Gastrocnemius medialis (tissue), 4 donors: Measurements from ENCODE around the gene GCNT3. TPM values are rescaled to one million over a fixed set of nuclear protein-coding genes. Genes with fewer than 3 reads are reported as not detected.

Experiments used
- ATAC-seq, 2 donors: fragments of 150-250 bp; one replicate each; pipeline ENCODE4 v1.9.1; 2016
- DNase-seq, 2 donors: peaks; one replicate each; pipeline ENCODE4 v3.0.0-alpha.2; 2019
- H3K27ac ChIP-seq, 4 donors: fragments of 200-600 bp; sonication (generic); 1 replicate in 1 of 4; 2 replicates in 3 of 4; pipeline ENCODE4 v1.5.1; 2016 to 2018; ENCODE audit warnings: mild to moderate bottlenecking in 2 of 4, moderate library complexity in 1 of 4
- H3K27me3 ChIP-seq, 3 donors: fragments of 200-600 bp; sonication (generic) in 2 of 3; 1 replicate in 1 of 3; 2 replicates in 2 of 3; pipeline versions ENCODE4 v1.5.1 to v1.6.0; 2016 to 2019; ENCODE audit warnings: mild to moderate bottlenecking in 1 of 3, moderate library complexity in 1 of 3
- H3K36me3 ChIP-seq, 2 donors: fragments of 200-600 bp; sonication (generic) in 1 of 2; one replicate each; pipeline ENCODE4 v1.5.1; 2017 to 2018
- H3K4me1 ChIP-seq, 2 donors: fragments of 200-600 bp; sonication (generic) in 1 of 2; one replicate each; pipeline ENCODE4 v1.5.1; 2016 to 2017; ENCODE audit warnings: mild to moderate bottlenecking in 2 of 2
- H3K4me3 ChIP-seq, 4 donors: fragments of 200-600 bp; sonication (generic) in 3 of 4; 1 replicate in 1 of 4; 2 replicates in 3 of 4; pipeline ENCODE4 v1.5.1; 2016 to 2019; ENCODE audit warnings: mild to moderate bottlenecking in 2 of 4
- H3K9me3 ChIP-seq, 3 donors: fragments of 200-600 bp; sonication (generic) in 2 of 3; 1 replicate in 1 of 3; 2 replicates in 2 of 3; pipeline ENCODE4 v1.5.1; 2016 to 2019
- POLR2A ChIP-seq, 2 donors: fragments of 450-650 bp; IDR thresholded peaks; one replicate each; pipeline ENCODE4 v1.6.1; 2017; ENCODE audit warnings: antibody characterized with exemption in 2 of 2, mild to moderate bottlenecking in 2 of 2, moderate library complexity in 2 of 2
- in situ Hi-C, 4 donors: fragments of 200-750 bp; cut with MboI; loops; one replicate each; pipeline versions ENCODE4 v1.15.0 to v1.8.0; 2017; ENCODE audit warnings: low sequenced_read_pairs in 4 of 4
- intact Hi-C: fragments of 100-400 bp; cut with DNase I; formaldehyde crosslinking; loops from one replicate; pipeline ENCODE4 v1.15.1; 2023; ENCODE audit warnings: low total_unique reads
- total RNA-seq, 4 donors: library from RNA; depleted of rRNA; stranded (reverse); fragments of >200 nt; gene quantifications; one replicate each; pipeline versions ENCODE4 v1.1.0 to v1.2.3, GENCODE V29; 2016
- TF ChIP-seq, protein P1 (sequence below), 5 experiments: fragments of 450-650 bp in 3 of 5; fragments of 200-600 bp in 2 of 5; sonication (generic) in 2 of 5; IDR thresholded peaks in 4 of 5; conservative IDR thresholded peaks in 1 of 5; 1 replicate in 4 of 5; 2 replicates in 1 of 5; pipeline ENCODE4 v1.5.1; 2016 to 2019; ENCODE audit warnings: antibody characterized with exemption in 5 of 5, mild to moderate bottlenecking in 3 of 5, moderate library complexity in 3 of 5

GCNT3 gene, protein sequence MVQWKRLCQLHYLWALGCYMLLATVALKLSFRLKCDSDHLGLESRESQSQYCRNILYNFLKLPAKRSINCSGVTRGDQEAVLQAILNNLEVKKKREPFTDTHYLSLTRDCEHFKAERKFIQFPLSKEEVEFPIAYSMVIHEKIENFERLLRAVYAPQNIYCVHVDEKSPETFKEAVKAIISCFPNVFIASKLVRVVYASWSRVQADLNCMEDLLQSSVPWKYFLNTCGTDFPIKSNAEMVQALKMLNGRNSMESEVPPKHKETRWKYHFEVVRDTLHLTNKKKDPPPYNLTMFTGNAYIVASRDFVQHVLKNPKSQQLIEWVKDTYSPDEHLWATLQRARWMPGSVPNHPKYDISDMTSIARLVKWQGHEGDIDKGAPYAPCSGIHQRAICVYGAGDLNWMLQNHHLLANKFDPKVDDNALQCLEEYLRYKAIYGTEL
- under 1 TPM in 2 of 4 donors, not detected in 2; 0.07 to 0.36 TPM for total RNA-seq

DNA sequence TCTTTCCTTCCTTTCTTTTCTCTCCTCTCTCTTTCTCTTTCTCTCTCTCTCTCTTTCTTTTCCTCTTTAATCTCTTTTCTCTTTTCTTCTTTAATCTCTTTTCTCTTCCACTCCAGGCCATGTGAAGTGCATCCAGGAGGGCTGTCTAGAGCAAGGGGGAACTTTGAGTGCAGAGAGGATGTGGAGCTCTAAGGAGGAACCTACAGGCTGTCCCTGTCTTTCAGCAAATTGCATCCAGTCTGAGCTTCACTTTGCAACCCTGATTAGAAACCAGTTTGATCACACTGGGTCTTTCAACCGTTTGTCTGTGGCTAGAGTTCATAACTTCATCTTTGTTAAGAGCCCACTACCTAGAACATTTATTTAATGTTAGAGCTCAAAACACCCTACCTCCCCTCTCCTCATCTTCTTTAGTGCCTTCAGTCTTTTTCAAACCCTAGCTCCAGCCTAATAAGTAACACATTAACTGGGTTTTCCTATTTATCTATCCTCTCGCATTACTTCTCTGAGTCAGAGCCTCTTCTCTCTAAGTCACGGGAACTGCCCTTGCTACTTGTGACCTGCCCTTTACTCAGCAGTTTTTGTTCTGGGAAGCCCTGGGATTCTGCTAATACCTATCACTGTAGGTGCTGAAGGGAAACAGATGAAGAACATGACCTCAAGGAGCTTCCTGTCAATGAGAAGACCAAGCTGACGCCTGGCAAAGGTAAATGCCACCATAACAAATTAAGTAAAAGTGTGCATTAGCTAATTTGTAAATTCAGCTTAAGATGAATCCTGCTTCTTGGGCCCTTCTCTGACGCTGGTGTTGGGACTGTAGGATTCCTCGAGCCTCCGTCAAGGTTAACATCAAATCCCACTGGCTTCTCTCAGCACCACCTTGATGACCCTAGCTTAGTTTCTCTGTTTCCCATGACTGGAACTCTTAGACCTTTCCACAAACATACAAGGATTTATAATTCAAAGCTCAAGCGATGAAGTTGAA, at the start of gene GCNT3:
TSS of gene GCNT3 (plus strand) at position 508 of the 985 bp plus-strand sequence. CDS start 6,456 bp downstream, outside the sequence.
- no peaks in the 10 kb centered on the region for H3K4me1 ChIP-seq
- intact Hi-C loops (no loop called here), in situ Hi-C loops (no loop called here)
- DNase-seq (no peak), ATAC-seq (no peak)
- peaks cover 0 to 13% (median 4%) of the 10 kb centered on the region in 3 donors for H3K27me3 ChIP-seq
- no peaks in the 10 kb centered on the region for H3K36me3 ChIP-seq
- no peak within 1 kb of the TSS for H3K4me3 ChIP-seq
- H3K27ac ChIP-seq: no peak within 1 kb of the TSS
- H3K9me3 ChIP-seq: no peaks in the 10 kb centered on the region
- no peak for TF ChIP-seq POLR2A (IDR thresholded peaks at IDR 0.05)

DNA sequence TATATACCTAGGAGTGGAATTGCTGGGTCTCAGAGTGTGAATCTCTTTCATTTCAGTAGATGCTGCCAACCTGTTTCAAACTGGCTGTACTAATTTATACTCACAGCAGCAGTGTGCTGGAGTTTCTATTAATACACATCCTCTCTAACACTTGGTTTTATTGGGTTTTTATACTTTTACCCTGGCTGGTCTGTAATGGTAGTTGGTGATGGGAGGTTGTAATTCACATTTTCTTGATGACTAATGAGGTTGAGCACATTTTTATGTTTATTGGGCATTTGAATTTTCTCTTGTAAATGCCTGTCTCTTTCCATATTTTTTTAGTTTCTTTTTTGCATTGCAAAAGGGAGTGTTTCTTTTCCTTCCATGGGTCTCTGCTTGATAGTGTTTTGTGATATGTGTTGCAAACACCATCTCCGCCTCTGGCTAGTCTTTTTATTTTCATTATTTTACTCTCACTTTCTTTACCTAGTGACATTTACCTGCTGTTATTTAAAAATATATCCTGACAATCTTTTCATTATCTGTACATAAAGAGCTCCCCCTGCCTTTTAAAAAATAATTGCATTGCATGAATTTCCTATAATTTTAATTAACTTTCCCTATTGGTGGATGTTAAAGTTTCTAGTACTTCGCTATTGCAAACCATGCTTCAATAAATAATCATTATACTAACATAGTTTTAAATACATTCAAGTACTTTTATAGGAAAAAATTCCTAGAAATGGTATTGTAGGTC, 49.0 kb upstream of the GCNT3 start:
- Histone ChIP-seq H3K27me3 (no peaks in the 10 kb centered on the region), H3K4me3 (no peak overlapping the region), H3K36me3 (no peaks in the 10 kb centered on the region), H3K9me3 (peaks cover 0 to 13% (median 0%) of the 10 kb centered on the region in 3 donors), H3K4me1 (no peaks in the 10 kb centered on the region), H3K27ac (no peak overlapping the region)
- DNase-seq: no peak
- TF ChIP-seq, protein P1, sequence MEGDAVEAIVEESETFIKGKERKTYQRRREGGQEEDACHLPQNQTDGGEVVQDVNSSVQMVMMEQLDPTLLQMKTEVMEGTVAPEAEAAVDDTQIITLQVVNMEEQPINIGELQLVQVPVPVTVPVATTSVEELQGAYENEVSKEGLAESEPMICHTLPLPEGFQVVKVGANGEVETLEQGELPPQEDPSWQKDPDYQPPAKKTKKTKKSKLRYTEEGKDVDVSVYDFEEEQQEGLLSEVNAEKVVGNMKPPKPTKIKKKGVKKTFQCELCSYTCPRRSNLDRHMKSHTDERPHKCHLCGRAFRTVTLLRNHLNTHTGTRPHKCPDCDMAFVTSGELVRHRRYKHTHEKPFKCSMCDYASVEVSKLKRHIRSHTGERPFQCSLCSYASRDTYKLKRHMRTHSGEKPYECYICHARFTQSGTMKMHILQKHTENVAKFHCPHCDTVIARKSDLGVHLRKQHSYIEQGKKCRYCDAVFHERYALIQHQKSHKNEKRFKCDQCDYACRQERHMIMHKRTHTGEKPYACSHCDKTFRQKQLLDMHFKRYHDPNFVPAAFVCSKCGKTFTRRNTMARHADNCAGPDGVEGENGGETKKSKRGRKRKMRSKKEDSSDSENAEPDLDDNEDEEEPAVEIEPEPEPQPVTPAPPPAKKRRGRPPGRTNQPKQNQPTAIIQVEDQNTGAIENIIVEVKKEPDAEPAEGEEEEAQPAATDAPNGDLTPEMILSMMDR (IDR thresholded peaks at IDR 0.05 in 4 of 5, conservative IDR thresholded peaks at IDR 0.05 in 1 of 5): no peak
- TF ChIP-seq POLR2A (IDR thresholded peaks at IDR 0.05): no peak
- intact Hi-C loops: no loop called here
- in situ Hi-C loops: no loop called here
- no peak for ATAC-seq

DNA sequence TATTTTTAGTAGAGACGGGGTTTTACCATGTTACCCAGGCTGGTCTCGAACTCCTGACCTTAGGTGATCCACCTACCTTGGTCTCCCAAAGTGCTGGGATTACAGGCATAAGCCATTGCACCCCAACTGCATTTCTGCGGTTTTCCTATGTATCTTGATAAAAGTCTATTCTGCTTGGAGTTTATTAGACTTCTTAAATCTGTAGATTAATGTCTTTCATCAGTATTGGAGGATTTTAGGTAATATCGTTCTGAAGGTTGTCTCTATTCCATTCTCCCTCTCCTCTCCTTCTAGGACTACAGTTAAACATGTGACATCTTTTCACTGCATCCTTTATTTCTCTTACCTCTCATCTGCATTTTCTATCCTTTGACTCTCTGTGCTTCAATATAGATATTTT, 46.3 kb upstream of the GCNT3 start:
- H3K27me3 ChIP-seq: no peaks in the 10 kb centered on the region
- H3K4me1 ChIP-seq: no peaks in the 10 kb centered on the region
- TF ChIP-seq, protein P1 (IDR thresholded peaks at IDR 0.05 in 4 of 5, conservative IDR thresholded peaks at IDR 0.05 in 1 of 5): no peak
- no peak for TF ChIP-seq POLR2A (IDR thresholded peaks at IDR 0.05)
- ATAC-seq: no peak
- H3K9me3 ChIP-seq: peaks cover 0 to 13% (median 0%) of the 10 kb centered on the region in 3 donors
- in situ Hi-C loops (no loop called here), intact Hi-C loops (no loop called here)
- H3K4me3 ChIP-seq: no peak overlapping the region
- H3K36me3 ChIP-seq: no peaks in the 10 kb centered on the region
- H3K27ac ChIP-seq: no peak overlapping the region
- DNase-seq: no peak

DNA sequence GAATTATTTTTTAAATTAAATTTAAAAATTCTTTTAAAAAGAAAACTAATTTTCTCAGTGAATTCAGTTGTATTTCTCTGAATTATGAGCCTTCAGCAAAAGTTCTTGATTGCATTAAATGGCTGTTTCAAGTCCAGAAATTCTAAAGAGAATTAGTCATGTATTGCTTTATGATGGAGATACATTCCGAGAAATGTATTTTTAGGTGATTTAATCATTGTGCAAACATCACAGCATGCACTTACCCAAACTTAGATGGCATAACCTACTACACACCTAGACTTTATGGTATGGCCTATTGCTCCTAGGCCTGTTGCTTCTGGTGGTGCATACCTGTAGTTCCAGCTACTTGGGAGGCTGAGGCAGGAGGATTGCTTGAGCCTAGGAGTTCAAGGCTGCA, 44.3 kb upstream of the GCNT3 start:
- DNase-seq: no peak
- Histone ChIP-seq H3K27me3 (no peaks in the 10 kb centered on the region), H3K4me1 (no peaks in the 10 kb centered on the region), H3K4me3 (no peak overlapping the region), H3K9me3 (peaks cover 0 to 13% (median 0%) of the 10 kb centered on the region in 3 donors), H3K36me3 (no peaks in the 10 kb centered on the region), H3K27ac (no peak overlapping the region)
- in situ Hi-C loops (no loop called here), intact Hi-C loops (no loop called here)
- ATAC-seq: no peak
- TF ChIP-seq, protein P1 (IDR thresholded peaks at IDR 0.05 in 4 of 5, conservative IDR thresholded peaks at IDR 0.05 in 1 of 5): no peak
- TF ChIP-seq POLR2A (IDR thresholded peaks at IDR 0.05): no peak
